Loucy (cell line): Measurements from ENCODE around the gene MAMLD1.

Experiments
- EZH2phosphoT487 ChIP-seq: fragments of 200-600 bp; IDR thresholded peaks from 2 replicates; pipeline ENCODE4 v1.6.1; 2018; ENCODE audit warnings: antibody characterized with exemption, mild to moderate bottlenecking, moderate library complexity, borderline replicate concordance
- TF ChIP-seq, protein P1 (sequence below): fragments of 200-600 bp; sonication (generic); conservative IDR thresholded peaks from 2 replicates; pipeline ENCODE4 v1.5.1; 2014; ENCODE audit warnings: mild to moderate bottlenecking, antibody characterized with exemption, low read length

DNA sequence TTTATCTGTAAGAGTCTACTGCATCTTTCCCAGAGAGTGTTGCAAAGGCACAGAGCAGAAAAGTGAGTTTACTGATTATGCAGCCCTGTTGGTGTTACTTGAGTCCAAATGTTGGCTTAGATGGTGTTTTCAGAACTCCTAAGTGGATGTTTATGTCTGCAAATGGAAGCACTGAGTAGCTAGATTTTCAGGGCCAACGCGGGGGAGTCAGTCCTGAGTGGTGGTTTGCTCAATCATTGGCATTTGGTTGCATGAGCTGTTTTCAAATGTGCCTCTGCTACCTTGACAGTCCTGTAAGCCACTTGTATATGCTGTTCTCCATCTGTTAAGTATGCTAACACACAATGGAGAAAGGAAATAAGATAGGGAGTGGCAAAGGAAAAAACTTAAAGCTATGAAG, 45.4 kb downstream of the MAMLD1 start:
- TF ChIP-seq, protein P1, sequence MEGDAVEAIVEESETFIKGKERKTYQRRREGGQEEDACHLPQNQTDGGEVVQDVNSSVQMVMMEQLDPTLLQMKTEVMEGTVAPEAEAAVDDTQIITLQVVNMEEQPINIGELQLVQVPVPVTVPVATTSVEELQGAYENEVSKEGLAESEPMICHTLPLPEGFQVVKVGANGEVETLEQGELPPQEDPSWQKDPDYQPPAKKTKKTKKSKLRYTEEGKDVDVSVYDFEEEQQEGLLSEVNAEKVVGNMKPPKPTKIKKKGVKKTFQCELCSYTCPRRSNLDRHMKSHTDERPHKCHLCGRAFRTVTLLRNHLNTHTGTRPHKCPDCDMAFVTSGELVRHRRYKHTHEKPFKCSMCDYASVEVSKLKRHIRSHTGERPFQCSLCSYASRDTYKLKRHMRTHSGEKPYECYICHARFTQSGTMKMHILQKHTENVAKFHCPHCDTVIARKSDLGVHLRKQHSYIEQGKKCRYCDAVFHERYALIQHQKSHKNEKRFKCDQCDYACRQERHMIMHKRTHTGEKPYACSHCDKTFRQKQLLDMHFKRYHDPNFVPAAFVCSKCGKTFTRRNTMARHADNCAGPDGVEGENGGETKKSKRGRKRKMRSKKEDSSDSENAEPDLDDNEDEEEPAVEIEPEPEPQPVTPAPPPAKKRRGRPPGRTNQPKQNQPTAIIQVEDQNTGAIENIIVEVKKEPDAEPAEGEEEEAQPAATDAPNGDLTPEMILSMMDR, result no peak
- no peak for TF ChIP-seq EZH2phosphoT487
